HPDE6-E6E7 (cell line): ENCODE data around the gene USP11.
"Not testable (repeated sequence)": the region's sequence is repeated elsewhere in the genome, so short reads cannot be mapped to it uniquely, and the experiment has no call there.

Source experiments
- DNase-seq: peaks from one replicate; pipeline ENCODE4 v3.0.0; 2011; ENCODE audit warnings: missing footprints; ENCODE audit errors: extremely low spot score

Gene USP11

DNA sequence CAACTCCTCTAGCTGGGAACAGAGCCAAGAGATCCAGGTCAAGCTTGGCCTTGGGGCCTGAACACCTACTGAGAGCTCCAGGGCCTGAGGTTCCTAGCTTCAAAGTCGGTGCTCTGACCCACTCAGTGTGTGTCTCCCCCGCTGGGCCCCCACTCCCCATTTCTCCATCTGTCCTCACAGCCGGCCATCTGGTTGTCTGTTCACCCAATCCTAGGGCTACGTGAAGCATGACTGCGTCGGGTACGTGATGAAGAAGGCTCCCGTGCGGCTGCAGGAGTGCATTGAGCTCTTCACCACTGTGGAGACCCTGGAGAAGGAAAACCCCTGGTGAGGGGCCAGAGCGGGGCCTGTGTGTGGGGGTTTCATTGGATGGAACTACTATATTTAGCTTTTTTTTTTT lies 12.3 kb downstream of the USP11 start:
- no peak for DNase-seq

DNA sequence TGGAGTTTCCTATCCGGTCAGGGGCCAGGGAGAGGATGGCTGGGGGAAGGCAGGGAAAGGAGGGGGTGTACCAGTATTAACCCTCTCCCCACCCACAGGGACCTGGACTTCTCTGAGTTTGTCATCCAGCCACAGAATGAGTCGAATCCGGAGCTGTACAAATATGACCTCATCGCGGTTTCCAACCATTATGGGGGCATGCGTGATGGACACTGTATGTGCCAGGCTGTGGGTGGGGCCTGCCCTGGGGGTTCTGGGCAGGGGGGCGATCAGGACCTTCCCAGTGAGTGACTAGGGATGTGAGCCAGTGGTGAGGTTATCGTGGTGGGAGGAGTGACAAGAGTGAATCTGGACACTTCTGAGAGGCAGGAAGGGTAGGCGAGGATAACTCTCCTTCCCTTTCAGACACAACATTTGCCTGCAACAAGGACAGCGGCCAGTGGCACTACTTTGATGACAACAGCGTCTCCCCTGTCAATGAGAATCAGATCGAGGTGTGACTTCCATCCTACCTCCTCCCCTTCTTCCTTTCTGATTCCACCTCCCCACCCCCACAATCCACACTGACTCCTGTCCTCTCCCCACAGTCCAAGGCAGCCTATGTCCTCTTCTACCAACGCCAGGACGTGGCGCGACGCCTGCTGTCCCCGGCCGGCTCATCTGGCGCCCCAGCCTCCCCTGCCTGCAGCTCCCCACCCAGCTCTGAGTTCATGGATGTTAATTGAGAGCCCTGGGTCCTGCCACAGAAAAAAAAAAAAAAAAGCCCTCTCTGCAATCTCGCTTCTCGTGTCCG lies 14.6 kb downstream of the USP11 start:
- no peak for DNase-seq

- DNase-seq: no peak
Measured at GRCh38 chrX:47247999-47248320, 15.2 kb downstream of the USP11 start.

DNA sequence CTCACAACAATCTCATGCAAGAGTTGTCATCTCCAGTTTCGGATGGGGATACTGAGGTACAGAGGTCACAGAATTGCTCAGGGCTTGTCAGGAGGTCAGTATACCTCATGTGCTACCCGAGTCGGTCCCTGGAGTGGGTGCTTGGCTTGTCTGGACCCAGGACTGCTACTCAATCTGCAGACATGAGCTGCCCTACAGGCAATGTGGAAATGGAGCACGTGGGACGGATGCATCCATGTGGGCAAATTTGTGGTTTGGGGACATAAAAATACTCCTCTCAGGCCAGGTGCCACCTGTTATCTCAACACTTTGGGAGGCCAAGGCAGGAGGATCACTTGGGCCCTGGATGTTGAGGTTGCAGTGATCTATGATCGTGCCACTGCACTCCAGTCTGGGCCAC lies 15.8 kb downstream of the USP11 start:
- no peak for DNase-seq

DNA sequence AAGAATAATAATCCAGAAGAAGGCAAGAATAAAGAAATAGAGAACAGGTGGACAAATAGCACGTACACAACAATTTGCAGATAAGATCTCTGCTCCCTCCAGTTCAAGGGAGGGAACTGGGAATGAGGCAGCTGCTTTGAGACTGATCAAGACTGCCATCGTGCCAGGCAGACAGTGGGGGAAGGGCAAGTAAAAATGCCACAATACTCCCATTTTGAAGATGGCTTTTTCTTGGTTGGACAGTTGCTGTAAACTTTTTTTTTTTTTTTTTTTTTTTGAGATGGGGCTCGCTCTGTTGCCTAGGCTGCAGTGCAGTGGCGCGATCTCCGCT lies 17.2 kb downstream of the USP11 start:
- DNase-seq: no peak

DNA sequence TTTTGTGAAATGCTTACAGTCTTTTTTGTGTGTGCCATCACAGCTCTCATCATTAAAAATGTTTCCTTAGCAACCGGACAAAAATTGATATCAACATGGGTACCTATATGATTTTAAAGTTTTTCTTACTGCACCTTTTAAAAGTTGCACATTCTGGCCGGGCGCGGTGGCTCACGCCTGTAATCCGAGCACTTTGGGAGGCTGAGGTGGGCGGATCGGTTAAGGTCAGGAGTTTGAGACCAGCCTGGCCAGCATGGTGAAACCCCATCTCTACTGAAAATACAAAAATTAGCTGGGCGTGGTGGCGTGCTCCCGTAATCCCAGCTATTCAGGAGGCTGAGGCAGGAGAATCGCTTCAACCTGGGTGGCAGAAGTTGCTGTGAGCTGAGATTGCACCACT lies 24.8 kb downstream of the USP11 start:
- not testable (repeated sequence) for DNase-seq

DNA sequence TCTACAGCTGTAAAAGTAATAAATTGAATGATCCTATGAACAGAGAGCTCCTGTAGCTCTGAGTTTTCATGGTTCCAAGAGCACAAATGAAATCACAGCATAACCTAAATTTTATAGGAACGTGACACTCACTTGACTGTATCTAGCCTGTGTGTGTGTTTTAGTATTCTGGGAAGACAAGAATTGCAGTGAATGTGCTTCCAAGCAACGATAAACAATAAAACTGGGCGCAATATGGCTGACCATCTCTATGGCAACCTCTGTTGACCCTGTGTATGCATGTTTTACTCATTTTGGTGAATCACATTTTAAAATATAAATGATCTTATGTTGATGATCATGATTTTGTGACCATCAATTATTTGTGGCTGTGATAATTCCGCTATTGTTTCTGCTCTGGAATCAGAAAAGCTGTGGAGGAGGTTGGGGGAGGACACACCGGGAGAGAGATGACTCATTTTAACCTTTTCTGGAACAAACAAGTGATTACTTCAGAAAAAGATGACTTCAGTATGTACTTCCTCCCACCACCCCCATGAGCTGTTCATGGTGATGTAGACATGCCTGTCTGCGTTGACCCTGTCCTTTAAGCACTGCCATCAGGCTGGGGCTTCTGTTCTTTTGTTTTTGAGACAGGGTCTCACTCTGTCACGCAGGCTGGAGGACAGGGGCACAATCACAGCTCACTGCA lies 31.8 kb downstream of the USP11 start:
- peak; percentile 26 for DNase-seq

- DNase-seq: no peak
Measured at GRCh38 chrX:47266643-47267042, 33.8 kb downstream of the USP11 start.

- DNase-seq: no peak
Measured at GRCh38 chrX:47272013-47272408, 39.2 kb downstream of the USP11 start.

- no peak for DNase-seq
Measured at GRCh38 chrX:47273011-47273730, 40.4 kb downstream of the USP11 start.

DNA sequence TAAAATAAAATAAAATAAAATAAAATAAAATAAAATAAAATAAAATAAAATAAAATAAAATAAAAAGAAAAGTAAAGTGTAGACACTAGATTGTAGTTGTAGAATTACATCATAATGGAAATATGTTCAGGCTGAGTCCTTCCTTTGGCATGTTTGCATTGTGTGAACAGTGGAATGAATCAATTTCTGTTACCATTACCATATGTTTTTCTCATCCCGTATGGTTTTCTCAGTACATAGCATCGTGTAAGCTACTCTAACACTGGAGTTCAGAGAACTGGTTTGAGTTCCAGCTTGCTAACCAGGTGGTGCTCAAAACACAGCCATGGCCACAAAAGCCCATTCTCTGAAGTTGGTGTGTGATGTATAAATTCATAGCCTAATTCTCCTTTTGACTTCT lies 45.9 kb downstream of the USP11 start:
- no peak for DNase-seq

GRCh38 chrX:47283015-47283771 lies 50.4 kb downstream of the USP11 start:
- DNase-seq: no peak

- not testable (repeated sequence) for DNase-seq
Measured at GRCh38 chrX:47284616-47285015, 51.8 kb downstream of the USP11 start.

DNA sequence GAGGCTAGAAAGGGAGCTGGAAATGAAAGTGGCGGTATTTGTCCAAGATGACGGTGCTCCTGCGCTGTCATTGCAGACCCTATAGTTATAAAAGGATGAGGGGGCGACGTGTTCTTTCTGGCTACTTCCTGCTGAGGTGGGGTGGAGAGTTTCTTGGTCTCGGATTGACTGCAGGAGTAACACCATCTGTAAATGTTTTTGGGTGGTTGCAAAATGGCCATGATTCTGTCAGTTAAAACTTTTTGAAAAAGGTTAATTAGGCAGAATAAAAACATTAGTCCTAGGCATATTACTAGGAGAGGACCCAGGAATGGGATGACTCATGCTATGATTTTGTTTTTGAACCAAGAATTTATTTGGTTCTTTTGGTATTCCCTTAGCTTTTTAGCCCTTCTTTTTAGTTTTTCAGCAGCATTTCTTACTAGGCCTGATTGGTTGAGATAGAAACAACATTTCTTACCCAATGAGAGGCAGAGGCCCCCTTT lies 53.1 kb downstream of the USP11 start:
- DNase-seq: no peak

DNA sequence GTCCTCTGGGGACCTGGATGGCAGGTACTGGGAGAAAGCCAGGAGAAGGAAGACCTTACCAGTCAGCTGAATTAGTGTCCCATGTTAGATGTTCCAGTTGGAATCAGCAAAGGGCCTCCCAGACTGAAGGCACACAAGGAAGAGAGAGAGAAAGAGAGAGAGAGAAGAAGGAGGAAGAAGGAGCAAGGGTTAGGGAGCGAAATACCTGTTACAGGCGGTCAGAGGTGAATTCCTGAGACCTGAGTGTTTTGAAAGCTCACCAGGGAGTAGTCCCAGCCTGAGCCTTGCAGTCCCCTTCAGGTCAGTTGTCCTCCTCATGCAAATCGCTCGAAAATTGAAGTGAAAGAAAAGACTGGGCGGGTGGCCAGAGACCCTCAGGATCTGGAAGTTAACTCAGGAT lies 60.3 kb downstream of the USP11 start:
- no peak for DNase-seq

- DNase-seq: no peak
Measured at GRCh38 chrX:47296766-47297365, 64.1 kb downstream of the USP11 start.

- DNase-seq: no peak
Measured at GRCh38 chrX:47297874-47298273, 65.1 kb downstream of the USP11 start.
